Stimulated activated effector memory CD8-positive, alpha-beta T cell treated with anti-CD3 and anti-CD28 coated beads, Interleukin-12 subunit alpha, Interleukin-12 subunit beta, amount 100 ng/mL, for 72 hours (primary cell): ENCODE results near the gene ENTPD5.
"Not testable (repeated sequence)": the region's sequence is repeated elsewhere in the genome, so short reads cannot be mapped to it uniquely, and the experiment has no call there.

Experiments used
- ATAC-seq: fragments of 150-1000 bp; cut with Tn5 transposase; 2 replicates; pipeline ENCODE4 v1.10.0; 2021
- DNase-seq, 2 donors: peaks; one replicate each; pipeline ENCODE4 v3.0.0; 2021 to 2022; ENCODE audit warnings: low spot score in 2 of 2
- H3K27ac Mint-ChIP-seq: one replicate; pipeline ENCODE4 v1.8.0; 2022; ENCODE audit warnings: mild to moderate bottlenecking, mixed read lengths
- H3K36me3 Mint-ChIP-seq: one replicate; pipeline ENCODE4 v1.8.0; 2022; ENCODE audit warnings: mild to moderate bottlenecking, mixed read lengths
- H3K4me1 Mint-ChIP-seq: one replicate; pipeline ENCODE4 v1.8.0; 2022; ENCODE audit warnings: mixed read lengths
- H3K4me3 Mint-ChIP-seq: one replicate; pipeline ENCODE4 v1.8.0; 2022; ENCODE audit warnings: mild to moderate bottlenecking, mixed read lengths
- H3K9me3 Mint-ChIP-seq: one replicate; pipeline ENCODE4 v1.8.0; 2022; ENCODE audit warnings: mixed read lengths

Gene ENTPD5

GRCh38 chr14:74019408-74020137 lies 485 bp upstream of the ENTPD5 start:
- Mint-ChIP-seq H3K36me3 (no peaks in the 10 kb centered on the region), H3K27ac (peak overlapping the region; percentile 95), H3K4me3 (peak overlapping the region; percentile 90), H3K4me1 (peaks cover 14% of the 10 kb centered on the region), H3K9me3 (no peaks in the 10 kb centered on the region)
- DNase-seq (no peak), ATAC-seq (no peak)

DNA sequence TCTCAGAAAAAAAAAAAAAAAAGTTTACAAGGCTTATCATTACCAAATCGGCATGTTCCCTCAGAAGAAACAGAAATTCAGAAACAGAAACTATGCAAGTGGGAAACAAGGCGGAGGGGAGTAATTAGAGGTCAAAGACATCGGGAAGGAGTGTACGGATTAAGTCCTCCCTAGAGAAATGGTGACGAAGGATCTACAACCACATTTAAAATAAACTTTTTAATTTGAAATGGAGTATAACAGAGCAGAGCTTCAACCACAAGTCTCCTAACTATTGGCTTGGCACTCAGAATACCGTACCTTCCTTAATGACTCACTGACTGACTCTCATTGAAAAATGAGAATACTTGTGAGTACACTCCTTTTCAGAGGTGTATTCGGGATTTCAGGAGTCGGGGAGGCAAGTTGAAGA lies 908 bp downstream of the ENTPD5 start:
- H3K27ac Mint-ChIP-seq: peak overlapping the region; percentile 95
- no peaks in the 10 kb centered on the region for H3K9me3 Mint-ChIP-seq
- ATAC-seq: peak; percentile 58
- H3K36me3 Mint-ChIP-seq: peaks cover 7% of the 10 kb centered on the region
- DNase-seq: no peak
- peaks cover 14% of the 10 kb centered on the region for H3K4me1 Mint-ChIP-seq
- peak overlapping the region; percentile 90 for H3K4me3 Mint-ChIP-seq

GRCh38 chr14:74015963-74016362 lies 3.1 kb downstream of the ENTPD5 start:
- no peak for DNase-seq
- Mint-ChIP-seq H3K36me3 (peaks cover 14% of the 10 kb centered on the region), H3K9me3 (no peaks in the 10 kb centered on the region), H3K27ac (no peak overlapping the region), H3K4me1 (peaks cover 14% of the 10 kb centered on the region), H3K4me3 (no peak overlapping the region)
- no peak for ATAC-seq

- DNase-seq (no peak), ATAC-seq (no peak)
- Mint-ChIP-seq H3K9me3 (no peaks in the 10 kb centered on the region), H3K4me3 (no peak overlapping the region), H3K4me1 (peaks cover 14% of the 10 kb centered on the region), H3K36me3 (peaks cover 20% of the 10 kb centered on the region), H3K27ac (no peak overlapping the region)
These were observed 3.9 kb downstream of the ENTPD5 start for GRCh38 chr14:74015176-74015575.

GRCh38 chr14:74014299-74014698 lies 4.8 kb downstream of the ENTPD5 start:
- no peak overlapping the region for H3K27ac Mint-ChIP-seq
- H3K36me3 Mint-ChIP-seq: peaks cover 28% of the 10 kb centered on the region
- DNase-seq (no peak), ATAC-seq (no peak)
- H3K4me1 Mint-ChIP-seq: peaks cover 10% of the 10 kb centered on the region
- no peak overlapping the region for H3K4me3 Mint-ChIP-seq
- no peaks in the 10 kb centered on the region for H3K9me3 Mint-ChIP-seq

DNA sequence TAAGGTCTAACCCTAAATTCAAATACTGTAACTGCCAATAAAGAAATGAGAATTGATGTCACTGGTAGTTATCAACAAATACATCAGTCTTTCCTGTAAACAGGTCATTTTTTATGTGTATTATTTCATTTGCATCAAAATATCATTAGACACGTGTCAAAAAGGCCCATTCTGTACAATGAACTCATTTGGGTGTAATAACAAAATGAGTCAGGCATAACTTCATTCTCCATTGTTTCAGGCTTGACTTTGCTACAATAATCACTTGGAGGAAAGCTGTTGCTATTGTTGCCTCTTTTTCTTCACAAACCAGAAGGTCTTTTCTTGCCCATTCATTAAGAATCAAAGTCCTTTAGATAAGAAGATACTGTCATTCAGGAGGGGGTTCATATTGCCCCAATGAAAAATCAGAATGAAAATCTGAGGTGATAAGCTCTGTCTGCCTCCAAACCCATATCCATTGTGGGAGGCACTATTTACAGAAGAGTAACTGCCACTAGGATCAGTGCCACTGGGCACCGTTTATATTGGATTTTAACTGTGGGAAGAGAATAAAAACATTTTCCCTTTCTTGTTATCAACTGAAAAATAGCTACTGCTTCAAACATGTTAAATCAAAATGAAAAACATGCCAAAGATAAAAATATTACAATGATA lies 10.1 kb downstream of the ENTPD5 start:
- Mint-ChIP-seq H3K9me3 (no peaks in the 10 kb centered on the region), H3K36me3 (peaks cover 60% of the 10 kb centered on the region), H3K4me3 (no peak overlapping the region), H3K27ac (no peak overlapping the region), H3K4me1 (no peaks in the 10 kb centered on the region)
- DNase-seq: no peak
- no peak for ATAC-seq

DNA sequence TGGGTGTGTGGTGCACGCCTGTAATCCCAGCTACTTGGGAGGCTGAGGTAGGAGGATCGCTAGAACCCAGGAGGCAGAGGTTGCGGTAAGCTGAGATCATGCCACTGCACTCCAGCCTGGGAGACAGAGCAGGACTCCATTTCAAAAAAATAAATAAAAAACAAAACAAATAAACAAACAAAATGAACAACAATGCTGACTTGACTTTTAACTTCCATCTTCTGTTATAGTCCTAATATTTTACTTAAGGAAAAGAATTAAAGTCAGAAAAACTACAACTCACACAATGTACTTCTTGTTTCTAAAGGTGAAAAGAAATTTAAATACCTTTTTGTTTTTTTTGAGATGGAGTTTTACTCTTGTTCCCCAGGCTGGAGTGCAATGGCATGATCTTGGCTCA lies 13.4 kb downstream of the ENTPD5 start:
- H3K4me1 Mint-ChIP-seq, ATAC-seq, H3K4me3 Mint-ChIP-seq, H3K27ac Mint-ChIP-seq, H3K9me3 Mint-ChIP-seq, DNase-seq: not testable (repeated sequence)
- peaks cover 50% of the 10 kb centered on the region for H3K36me3 Mint-ChIP-seq

- peaks cover 11% of the 10 kb centered on the region for H3K36me3 Mint-ChIP-seq
- H3K27ac Mint-ChIP-seq: no peak overlapping the region
- DNase-seq (no peak), ATAC-seq (no peak)
- H3K4me3 Mint-ChIP-seq: no peak overlapping the region
- no peaks in the 10 kb centered on the region for H3K9me3 Mint-ChIP-seq
- no peaks in the 10 kb centered on the region for H3K4me1 Mint-ChIP-seq
These were observed 20.4 kb downstream of the ENTPD5 start for GRCh38 chr14:73998726-73999125.

GRCh38 chr14:73997944-73998447 lies 21.1 kb downstream of the ENTPD5 start:
- no peak overlapping the region for H3K27ac Mint-ChIP-seq
- no peaks in the 10 kb centered on the region for H3K4me1 Mint-ChIP-seq
- H3K9me3 Mint-ChIP-seq: no peaks in the 10 kb centered on the region
- peaks cover 6% of the 10 kb centered on the region for H3K36me3 Mint-ChIP-seq
- DNase-seq (no peak), ATAC-seq (no peak)
- H3K4me3 Mint-ChIP-seq: no peak overlapping the region

DNA sequence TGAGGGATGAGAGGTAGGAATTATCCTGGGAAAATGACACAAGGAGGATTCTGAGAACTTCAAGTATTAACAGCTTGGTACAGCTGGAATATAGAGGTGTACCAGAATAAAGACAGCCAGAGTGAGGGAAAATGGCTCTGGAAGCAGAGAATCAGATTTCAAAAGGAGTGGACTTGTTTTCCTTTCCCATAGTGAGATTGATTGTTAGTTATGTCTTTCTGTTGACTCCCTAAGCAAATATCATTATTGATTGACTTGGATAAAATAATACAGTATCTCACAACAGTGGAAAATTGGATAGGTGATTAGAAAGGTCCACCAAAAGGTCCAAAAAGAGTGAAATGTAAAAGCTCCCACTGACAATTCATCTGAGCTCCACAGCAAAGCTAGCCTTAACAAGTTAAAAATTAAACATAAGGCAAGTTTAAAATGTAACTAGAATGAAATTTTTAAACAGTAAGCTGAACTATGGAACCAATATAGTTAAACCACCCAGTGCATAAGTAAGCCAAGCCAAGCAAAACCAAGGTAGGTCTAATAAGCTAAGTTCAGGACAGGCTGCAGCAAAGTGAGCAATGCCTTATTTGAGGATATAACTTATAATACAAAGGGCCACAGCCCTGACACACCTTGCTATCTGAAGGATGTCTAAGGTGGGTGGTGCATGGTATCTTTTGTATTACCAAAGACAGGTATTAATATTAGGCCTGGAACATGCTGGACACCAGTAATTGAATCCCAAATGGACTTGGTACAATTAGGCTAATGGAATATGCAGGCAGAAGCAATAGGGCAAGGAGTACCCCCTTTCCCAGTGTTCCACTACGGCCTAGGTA lies 21.8 kb downstream of the ENTPD5 start:
- H3K9me3 Mint-ChIP-seq: no peaks in the 10 kb centered on the region
- no peak overlapping the region for H3K27ac Mint-ChIP-seq
- no peaks in the 10 kb centered on the region for H3K4me1 Mint-ChIP-seq
- no peak overlapping the region for H3K4me3 Mint-ChIP-seq
- peaks cover 6% of the 10 kb centered on the region for H3K36me3 Mint-ChIP-seq
- ATAC-seq (no peak), DNase-seq (no peak)

DNA sequence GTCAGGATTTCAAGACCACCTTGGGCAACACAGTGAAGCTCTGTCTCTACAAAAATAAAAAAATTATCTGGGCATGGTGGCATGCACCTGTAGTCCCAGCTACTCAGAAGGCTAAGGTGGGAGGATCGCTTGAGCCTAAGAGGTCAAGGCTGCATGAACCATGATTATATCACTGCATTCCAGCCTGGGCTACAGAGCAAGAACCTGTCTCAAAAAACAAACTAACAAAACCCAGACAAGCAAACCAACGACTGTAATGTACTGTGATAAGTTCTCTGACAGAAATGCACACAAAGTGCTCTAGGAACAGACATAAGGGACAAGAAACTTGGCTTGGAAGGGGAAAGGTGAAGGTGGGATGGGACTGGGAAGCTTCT lies 22.4 kb downstream of the ENTPD5 start:
- no peak for DNase-seq
- no peaks in the 10 kb centered on the region for H3K9me3 Mint-ChIP-seq
- no peaks in the 10 kb centered on the region for H3K4me1 Mint-ChIP-seq
- H3K36me3 Mint-ChIP-seq: peaks cover 6% of the 10 kb centered on the region
- no peak for ATAC-seq
- no peak overlapping the region for H3K27ac Mint-ChIP-seq
- H3K4me3 Mint-ChIP-seq: no peak overlapping the region

DNA sequence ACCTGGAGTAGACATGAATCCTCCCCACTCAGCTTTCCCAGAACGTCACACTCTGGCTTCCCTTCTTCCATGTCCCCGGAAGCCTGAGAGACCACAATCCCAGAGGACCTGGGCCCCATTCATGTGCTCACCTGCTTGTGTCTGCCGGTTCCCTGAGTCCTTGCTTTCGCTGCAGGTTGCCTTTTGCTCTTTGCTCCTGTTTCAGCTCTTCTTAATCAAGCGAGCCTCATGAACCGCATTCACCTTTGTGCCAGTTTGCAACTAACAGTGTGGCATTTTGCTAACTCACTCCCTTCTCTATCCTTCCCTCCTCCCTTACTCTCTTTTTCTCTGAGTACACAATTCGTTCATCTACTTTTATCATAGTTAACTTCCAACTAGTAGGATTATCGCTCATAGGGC lies 23.1 kb downstream of the ENTPD5 start:
- H3K36me3 Mint-ChIP-seq: peaks cover 6% of the 10 kb centered on the region
- no peaks in the 10 kb centered on the region for H3K4me1 Mint-ChIP-seq
- ATAC-seq: no peak
- no peaks in the 10 kb centered on the region for H3K9me3 Mint-ChIP-seq
- H3K4me3 Mint-ChIP-seq: no peak overlapping the region
- DNase-seq: no peak
- H3K27ac Mint-ChIP-seq: no peak overlapping the region

DNA sequence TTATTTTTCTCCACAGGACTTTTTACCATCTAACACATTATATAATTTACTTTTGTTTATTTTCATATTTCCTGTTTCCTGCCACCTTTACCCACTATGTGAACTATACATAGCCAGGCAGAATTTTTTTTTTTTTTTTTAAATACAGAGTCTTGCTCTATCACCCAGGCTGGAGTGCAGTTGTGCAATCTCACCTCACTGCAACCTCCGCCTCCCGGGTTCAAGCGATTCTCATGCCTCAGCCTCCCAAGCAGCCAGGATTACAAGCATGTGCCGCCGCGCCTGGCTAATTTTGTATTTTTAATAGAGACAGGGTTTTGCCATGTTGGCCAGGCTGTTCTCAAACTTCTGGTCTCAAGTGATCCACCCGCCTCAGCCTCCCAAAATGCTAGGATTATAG lies 24.2 kb downstream of the ENTPD5 start:
- H3K4me3 Mint-ChIP-seq, H3K36me3 Mint-ChIP-seq, DNase-seq, H3K9me3 Mint-ChIP-seq, ATAC-seq, H3K27ac Mint-ChIP-seq, H3K4me1 Mint-ChIP-seq: not testable (repeated sequence)

- ATAC-seq (no peak), DNase-seq (no peak)
- Mint-ChIP-seq H3K4me3 (no peak overlapping the region), H3K27ac (no peak overlapping the region), H3K36me3 (peaks cover 11% of the 10 kb centered on the region), H3K4me1 (no peaks in the 10 kb centered on the region), H3K9me3 (no peaks in the 10 kb centered on the region)
These were observed 28.0 kb downstream of the ENTPD5 start for GRCh38 chr14:73991092-73991491.

DNA sequence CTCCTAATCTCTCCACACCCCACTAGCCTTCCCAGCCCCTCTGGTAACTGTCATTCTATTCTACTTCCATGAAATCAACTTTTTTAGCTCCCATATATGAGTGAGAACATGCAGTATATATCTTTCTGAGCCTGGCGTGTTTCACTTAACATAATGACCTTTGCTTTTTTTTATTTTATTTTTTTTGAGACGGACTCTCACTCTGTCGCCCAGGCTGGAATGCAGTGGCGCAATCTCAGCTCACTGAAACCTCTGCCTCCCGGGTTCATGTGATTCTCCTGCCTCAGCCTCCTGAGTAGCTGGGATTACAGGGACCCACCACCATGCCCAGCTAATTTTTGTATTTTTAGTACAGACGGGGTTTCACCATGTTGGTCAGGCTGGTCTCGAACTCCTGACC lies 30.4 kb downstream of the ENTPD5 start:
- not testable (repeated sequence) for ATAC-seq, H3K9me3 Mint-ChIP-seq, H3K4me1 Mint-ChIP-seq, DNase-seq, H3K27ac Mint-ChIP-seq, H3K4me3 Mint-ChIP-seq
- H3K36me3 Mint-ChIP-seq: peaks cover 18% of the 10 kb centered on the region
